ENCODE measurements around the gene ARHGEF28. TPM values are rescaled to one million over a fixed set of nuclear protein-coding genes. Genes with fewer than 3 reads are reported as not detected.

Gene ARHGEF28
- total and polyA plus RNA-seq, 2 donors (not counting 1 experiment from before 2014, with no cell fraction given) = 2.3 to 34.3 TPM

GRCh38 chr5:73830646-73831045 lies 204.7 kb downstream of the ARHGEF28 start:
- Histone ChIP-seq H3K27ac (ENCODE audit: insufficient read depth, low read length) (no peak overlapping the region), H3K9me3 (ENCODE audit: control insufficient read depth, insufficient read depth, low read depth, low read length) (no peaks in the 10 kb centered on the region), H3K4me2 (ENCODE audit: extremely low read depth, insufficient read depth, low read length) (no peak overlapping the region), H3K27me3 (ENCODE audit: control insufficient read depth, insufficient read depth, low read length) (no peaks in the 10 kb centered on the region), H3K79me2 (ENCODE audit: control insufficient read depth, insufficient read depth, low read length) (no peaks in the 10 kb centered on the region), H3K4me3 (replicated peaks in 1 of 4; ENCODE audit: control extremely low read depth in 1 of 4, insufficient read depth in 1 of 4, low read depth in 3 of 4, low read length in 4 of 4) (no peak overlapping the region), H3K36me3 (ENCODE audit: control insufficient read depth, insufficient read depth, low read length) (no peaks in the 10 kb centered on the region), H3K9ac (ENCODE audit: insufficient read depth, low read length) (no peak overlapping the region), H3K4me1 (ENCODE audit: control insufficient read depth, extremely low read depth, insufficient read depth, low read length) (peaks cover 5% of the 10 kb centered on the region), H2AFZ (ENCODE audit: low read length) (no peak overlapping the region), H4K20me1 (ENCODE audit: control insufficient read depth, extremely low read depth, insufficient read depth, low read length) (no peaks in the 10 kb centered on the region)
- TF ChIP-seq EZH2 (IDR thresholded peaks at IDR 0.05; ENCODE audit: low read length, missing control alignments) = no peak
- TF ChIP-seq CTCF (conservative IDR thresholded peaks at IDR 0.05 in 1 of 2, IDR thresholded peaks at IDR 0.05 in 1 of 2; ENCODE audit: low read depth in 1 of 2, low read length in 2 of 2) = no peak
- DNase-seq (ENCODE audit: low read depth in 2 of 2) = no peak

GRCh38 chr5:73831066-73831465 lies 205.1 kb downstream of the ARHGEF28 start:
- Histone ChIP-seq H3K9ac (ENCODE audit: insufficient read depth, low read length) (no peak overlapping the region), H3K79me2 (ENCODE audit: control insufficient read depth, insufficient read depth, low read length) (no peaks in the 10 kb centered on the region), H3K9me3 (ENCODE audit: control insufficient read depth, insufficient read depth, low read depth, low read length) (no peaks in the 10 kb centered on the region), H2AFZ (ENCODE audit: low read length) (no peak overlapping the region), H3K36me3 (ENCODE audit: control insufficient read depth, insufficient read depth, low read length) (no peaks in the 10 kb centered on the region), H3K27me3 (ENCODE audit: control insufficient read depth, insufficient read depth, low read length) (no peaks in the 10 kb centered on the region), H3K4me2 (ENCODE audit: extremely low read depth, insufficient read depth, low read length) (no peak overlapping the region), H3K4me3 (replicated peaks in 1 of 4; ENCODE audit: control extremely low read depth in 1 of 4, insufficient read depth in 1 of 4, low read depth in 3 of 4, low read length in 4 of 4) (no peak overlapping the region), H3K27ac (ENCODE audit: insufficient read depth, low read length) (no peak overlapping the region), H3K4me1 (ENCODE audit: control insufficient read depth, extremely low read depth, insufficient read depth, low read length) (peaks cover 5% of the 10 kb centered on the region), H4K20me1 (ENCODE audit: control insufficient read depth, extremely low read depth, insufficient read depth, low read length) (no peaks in the 10 kb centered on the region)
- no peak for TF ChIP-seq EZH2 (IDR thresholded peaks at IDR 0.05; ENCODE audit: low read length, missing control alignments)
- TF ChIP-seq CTCF (conservative IDR thresholded peaks at IDR 0.05 in 1 of 2, IDR thresholded peaks at IDR 0.05 in 1 of 2; ENCODE audit: low read depth in 1 of 2, low read length in 2 of 2) = no peak
- DNase-seq (ENCODE audit: low read depth in 2 of 2) = no peak

- Histone ChIP-seq H3K36me3 (ENCODE audit: control insufficient read depth, insufficient read depth, low read length) (no peaks in the 10 kb centered on the region), H3K79me2 (ENCODE audit: control insufficient read depth, insufficient read depth, low read length) (no peaks in the 10 kb centered on the region), H3K4me2 (ENCODE audit: extremely low read depth, insufficient read depth, low read length) (no peak overlapping the region), H3K27me3 (ENCODE audit: control insufficient read depth, insufficient read depth, low read length) (no peaks in the 10 kb centered on the region), H4K20me1 (ENCODE audit: control insufficient read depth, extremely low read depth, insufficient read depth, low read length) (no peaks in the 10 kb centered on the region), H3K27ac (ENCODE audit: insufficient read depth, low read length) (no peak overlapping the region), H3K9ac (ENCODE audit: insufficient read depth, low read length) (no peak overlapping the region), H3K9me3 (ENCODE audit: control insufficient read depth, insufficient read depth, low read depth, low read length) (no peaks in the 10 kb centered on the region), H3K4me1 (ENCODE audit: control insufficient read depth, extremely low read depth, insufficient read depth, low read length) (no peaks in the 10 kb centered on the region), H3K4me3 (replicated peaks in 1 of 4; ENCODE audit: control extremely low read depth in 1 of 4, insufficient read depth in 1 of 4, low read depth in 3 of 4, low read length in 4 of 4) (no peak overlapping the region), H2AFZ (ENCODE audit: low read length) (no peak overlapping the region)
- TF ChIP-seq CTCF (conservative IDR thresholded peaks at IDR 0.05 in 1 of 2, IDR thresholded peaks at IDR 0.05 in 1 of 2; ENCODE audit: low read depth in 1 of 2, low read length in 2 of 2) = no peak
- TF ChIP-seq EZH2 (IDR thresholded peaks at IDR 0.05; ENCODE audit: low read length, missing control alignments) = no peak
- no peak for DNase-seq (ENCODE audit: low read depth in 2 of 2)
These were observed 208.7 kb downstream of the ARHGEF28 start for GRCh38 chr5:73834693-73835092.

Measured in fibroblast of lung (primary cell).